SK-N-MC (cell line): ENCODE results near the gene MCF2L.

ENCODE experiments used
- EZH2 ChIP-seq: fragments of 200-600 bp; sonication (generic); IDR thresholded peaks from one replicate; pipeline ENCODE4 v1.6.1; 2017; ENCODE audit warnings: antibody characterized with exemption
- FOXP2 ChIP-seq: optimal IDR thresholded peaks from 2 replicates; pipeline ENCODE3; 2011; ENCODE audit warnings: mild to moderate bottlenecking, moderate library complexity; ENCODE audit not compliant: insufficient read depth; ENCODE audit errors: extremely low read length, control extremely low read depth
- POLR2AphosphoS5 ChIP-seq: IDR thresholded peaks from 2 replicates; pipeline ENCODE4 v1.6.1; 2012; ENCODE audit warnings: mild to moderate bottlenecking, low read depth, low read length, borderline replicate concordance

GRCh38 chr13:113083402-113084061 is 114.5 kb downstream of the MCF2L start:
- TF ChIP-seq EZH2 (no peak), POLR2AphosphoS5 (no peak), FOXP2 (no peak)
